HG03135 (cell line): ENCODE measurements around the gene C19orf44.

ENCODE experiments used
- ATAC-seq: cut with Tn5 transposase; IDR thresholded peaks from one replicate; pipeline ENCODE4 v1.9.1; 2021; ENCODE audit warnings: mild to moderate bottlenecking, moderate library complexity; ENCODE audit not compliant: unreplicated experiment

C19orf44 gene

DNA sequence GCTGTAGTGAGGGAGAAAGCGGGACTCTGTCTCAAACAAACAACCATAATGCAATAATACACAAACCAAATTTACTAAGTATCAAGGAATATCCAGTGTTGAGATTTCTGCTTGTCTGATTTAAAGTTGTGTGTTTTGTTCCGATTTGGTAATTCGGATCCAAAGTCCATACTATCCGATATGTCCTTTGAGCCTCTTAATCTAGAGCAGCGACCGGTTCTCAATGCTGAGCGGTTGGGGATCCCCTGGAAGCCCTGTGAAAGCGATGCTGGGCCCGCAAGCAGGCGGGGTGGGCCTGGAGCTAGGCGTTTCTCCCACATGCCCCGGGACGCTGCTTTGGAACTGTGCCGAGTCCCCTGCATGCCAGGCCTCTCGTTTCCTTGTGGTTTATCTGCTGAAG lies 20.2 kb downstream of the C19orf44 start:
- no peak for ATAC-seq

GRCh38 chr19:16516923-16517610 lies 20.9 kb downstream of the C19orf44 start:
- no peak for ATAC-seq

DNA sequence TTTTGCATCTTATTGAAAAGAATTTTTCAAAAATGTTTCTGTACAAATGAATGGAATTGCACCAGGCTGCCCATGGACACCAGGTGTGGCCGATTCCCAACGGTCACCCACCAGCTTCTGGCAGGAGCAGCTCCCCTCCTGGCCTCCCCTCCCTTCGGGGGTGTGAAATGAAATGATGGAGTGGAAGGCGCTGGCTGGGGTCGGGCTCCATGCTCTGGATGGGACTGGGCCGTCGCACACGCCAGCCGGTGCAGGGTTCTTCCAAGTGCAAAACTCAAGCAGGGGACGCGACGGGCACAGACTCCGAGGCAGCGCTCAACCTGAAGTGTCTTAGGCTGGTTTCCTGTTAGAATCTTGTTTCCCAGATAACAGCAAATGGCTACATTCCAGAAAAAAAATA lies 21.9 kb downstream of the C19orf44 start:
- ATAC-seq: no peak

DNA sequence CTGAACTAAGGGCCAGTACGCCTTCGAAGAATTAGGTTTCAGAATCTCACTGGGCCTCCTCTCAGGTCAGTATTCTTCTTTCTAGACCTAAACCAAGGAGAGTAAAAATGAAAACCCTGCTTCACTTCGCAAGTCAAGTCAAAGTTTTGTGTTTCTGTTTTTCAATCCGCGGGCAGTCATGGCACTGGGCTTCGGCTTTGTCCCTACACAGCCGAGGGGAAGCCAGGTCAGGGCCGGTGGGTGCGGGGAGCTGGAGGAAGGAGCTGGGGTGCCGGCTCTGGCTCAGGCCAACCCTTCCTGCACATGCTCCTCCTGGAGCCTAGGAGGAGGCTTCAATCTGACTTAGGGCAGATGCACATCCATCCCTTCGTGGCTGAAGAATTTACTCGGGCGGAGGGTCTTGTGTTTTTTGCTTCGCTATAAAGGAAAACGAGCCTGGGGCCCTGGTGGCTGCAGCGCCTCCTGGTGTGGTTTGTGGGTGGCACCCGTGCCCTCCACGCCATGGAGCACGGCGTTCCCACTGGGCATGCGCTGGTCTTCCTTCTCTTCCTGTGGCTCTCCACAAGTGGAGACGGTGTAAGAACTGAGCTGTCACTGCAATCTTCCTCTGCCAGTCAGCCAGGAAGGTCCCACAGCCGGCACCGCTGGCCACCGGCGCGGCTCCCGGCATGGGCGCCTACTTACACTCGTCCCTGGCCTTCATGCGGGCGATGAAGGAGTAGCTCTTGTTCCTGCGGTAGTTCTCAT lies 22.5 kb downstream of the C19orf44 start:
- no peak for ATAC-seq

- ATAC-seq: no peak
Measured at GRCh38 chr19:16519230-16519687, 23.1 kb downstream of the C19orf44 start.

GRCh38 chr19:16520074-16520973 lies 24.1 kb downstream of the C19orf44 start:
- no peak for ATAC-seq

DNA sequence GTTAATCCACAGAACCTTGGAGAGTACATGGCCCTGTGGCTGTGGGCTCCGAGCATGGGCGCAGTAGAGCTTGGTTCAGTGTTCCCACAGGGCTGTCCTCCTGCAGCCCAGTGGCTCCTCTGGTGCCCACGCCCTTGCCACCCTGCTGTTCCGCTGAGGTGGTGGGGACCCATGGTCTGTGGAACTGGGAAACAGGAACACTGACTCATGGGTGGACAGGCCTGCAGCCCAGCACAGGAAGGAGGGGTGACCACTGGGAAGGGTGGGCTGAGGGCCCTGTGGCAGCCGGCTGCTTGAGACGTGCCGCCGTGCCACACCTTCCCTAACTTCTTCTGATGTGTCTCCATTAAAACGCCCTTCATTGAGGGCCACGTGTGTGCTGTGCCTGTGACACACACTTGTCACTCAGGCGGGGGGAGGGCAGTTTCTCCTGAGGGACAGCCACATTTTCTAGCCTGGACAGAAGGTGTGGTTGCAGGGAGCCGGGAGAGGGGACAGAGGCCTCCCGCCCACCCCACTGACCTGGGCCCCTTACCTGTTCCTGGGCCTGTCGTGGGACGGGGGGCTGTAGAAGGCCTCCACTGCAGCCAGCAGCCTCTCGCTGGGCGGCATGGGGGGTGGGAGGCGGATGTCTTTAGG lies 24.9 kb downstream of the C19orf44 start:
- ATAC-seq: no peak

DNA sequence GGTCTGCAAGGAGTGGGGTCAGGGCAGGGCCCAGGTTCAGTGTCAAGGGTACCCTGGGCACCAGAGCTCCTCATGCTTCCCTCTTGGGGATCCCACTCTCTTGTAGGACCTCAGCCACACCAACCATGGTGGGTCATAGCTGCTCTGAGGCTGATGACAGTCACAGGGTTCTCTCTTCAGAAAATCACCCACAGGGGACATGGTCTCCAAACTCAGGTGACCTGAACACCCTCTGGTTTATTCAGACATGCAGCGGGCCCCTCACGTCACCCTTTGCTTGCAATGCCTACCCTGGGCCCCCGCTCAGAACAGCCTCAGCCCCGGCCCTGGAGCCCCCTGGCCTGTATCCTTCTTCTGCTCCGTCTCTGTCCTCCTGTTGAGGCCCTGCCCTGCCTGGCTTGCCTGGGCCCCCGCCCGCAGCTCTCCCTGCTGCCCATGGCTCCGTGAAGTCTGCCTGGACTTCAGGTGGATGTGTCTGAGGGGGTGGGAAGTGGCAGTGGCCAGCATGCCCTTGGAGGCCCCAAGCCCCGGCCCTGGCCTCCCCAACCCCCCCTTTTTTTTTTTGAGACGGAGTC lies 25.6 kb downstream of the C19orf44 start:
- no peak for ATAC-seq

DNA sequence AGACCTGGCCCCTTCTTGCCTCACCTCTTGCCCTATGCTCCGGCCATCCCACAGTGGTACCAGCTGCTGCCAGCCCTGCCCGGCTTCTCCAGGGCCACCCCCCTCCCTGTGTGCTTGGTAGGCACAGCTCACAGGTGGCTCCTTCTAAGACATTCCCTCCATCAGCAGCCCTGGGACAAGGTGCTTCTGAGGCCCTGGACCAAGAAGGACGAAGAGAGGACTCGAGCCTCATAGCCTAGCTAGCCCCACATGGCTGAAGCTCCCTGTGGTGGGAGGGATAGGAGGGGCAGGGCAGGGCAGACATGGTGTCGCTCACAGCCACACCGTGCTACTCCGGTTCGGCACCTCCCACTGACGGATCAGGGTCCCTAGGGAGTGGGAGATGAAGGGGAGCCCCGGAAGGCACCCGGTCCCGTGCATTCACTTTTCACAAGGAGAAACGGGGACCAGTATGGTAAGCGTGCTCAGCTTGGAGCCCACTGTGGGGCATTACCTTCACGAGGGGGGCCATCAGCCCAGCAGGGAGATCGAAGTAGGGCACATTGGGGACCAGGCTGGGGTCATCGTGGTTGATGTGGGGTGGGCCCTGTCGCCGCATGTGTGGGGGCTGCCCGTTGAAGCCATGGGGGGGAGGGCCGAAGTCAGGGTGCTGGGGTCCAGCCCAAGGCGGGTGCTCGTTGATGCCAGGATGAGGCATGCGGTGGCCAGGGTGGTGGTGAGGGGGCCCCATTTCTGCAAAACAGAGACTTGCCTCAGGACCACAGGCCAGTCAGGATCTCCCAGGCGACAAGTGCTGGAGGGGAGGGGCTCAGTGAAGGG lies 26.6 kb downstream of the C19orf44 start:
- ATAC-seq: no peak

GRCh38 chr19:16524991-16525734 lies 29.0 kb downstream of the C19orf44 start:
- ATAC-seq: no peak

DNA sequence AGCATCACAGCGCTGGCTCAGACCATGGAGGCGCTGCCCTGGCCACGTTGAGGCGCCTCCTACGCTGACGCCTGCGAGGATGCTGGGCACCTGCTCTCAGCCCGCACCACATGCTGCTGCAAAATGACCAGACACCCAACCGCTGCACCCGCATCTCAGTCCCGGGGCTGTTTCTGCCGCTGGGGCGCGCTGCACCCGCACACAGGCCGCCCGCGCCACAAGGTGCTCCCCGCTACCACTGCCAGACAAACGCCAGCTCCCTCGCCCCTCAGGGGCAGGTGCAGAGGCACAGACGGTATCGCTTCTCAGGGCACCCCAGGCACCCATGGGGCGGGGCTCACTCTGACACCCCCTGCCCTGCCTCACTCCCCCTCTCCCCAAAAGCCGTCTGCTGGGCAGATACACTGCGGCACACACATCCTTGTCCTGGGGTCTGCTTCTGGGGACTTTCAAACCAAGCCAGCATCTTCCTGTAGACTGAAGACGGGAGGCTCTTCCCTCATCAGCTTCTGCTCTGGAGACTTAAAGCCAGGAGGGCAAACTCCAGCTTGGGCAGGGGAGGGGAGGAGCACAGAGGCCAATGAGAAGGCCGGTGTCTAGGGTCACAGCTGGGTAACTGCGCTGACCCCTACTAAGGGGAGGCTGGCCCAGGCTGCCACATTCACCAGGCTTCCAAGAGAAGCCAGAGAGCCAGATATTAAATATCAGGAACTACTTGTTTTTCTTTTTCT lies 29.7 kb downstream of the C19orf44 start:
- ATAC-seq: no peak

DNA sequence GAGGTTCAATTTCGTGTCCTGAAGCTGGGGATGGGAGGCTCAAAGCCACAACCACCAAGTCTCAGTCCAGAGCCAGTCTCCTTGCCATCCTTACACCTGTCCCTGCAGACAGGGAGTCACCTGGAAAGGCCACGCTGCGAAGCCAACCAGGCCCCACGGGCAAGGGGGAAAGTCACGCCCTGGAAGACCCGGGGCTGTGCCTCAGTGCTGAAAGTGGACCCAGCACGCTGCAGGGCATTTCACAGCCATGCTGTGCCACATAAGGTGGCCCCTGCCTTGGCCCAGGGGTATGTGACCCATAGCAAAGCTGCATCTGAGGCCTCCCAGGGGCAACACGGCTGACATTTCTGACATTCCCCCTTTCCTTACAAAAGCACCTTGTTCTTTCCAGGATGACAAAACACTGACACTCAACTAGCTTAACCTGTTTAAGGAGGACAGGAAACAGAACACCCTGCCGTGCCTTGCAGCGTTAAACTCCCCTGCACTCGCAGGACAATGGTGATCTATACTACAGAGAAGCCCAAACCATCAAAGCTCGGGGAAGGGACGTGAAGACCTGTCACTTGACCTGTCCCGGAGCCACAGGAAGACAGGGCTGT lies 31.2 kb downstream of the C19orf44 start:
- ATAC-seq: no peak

DNA sequence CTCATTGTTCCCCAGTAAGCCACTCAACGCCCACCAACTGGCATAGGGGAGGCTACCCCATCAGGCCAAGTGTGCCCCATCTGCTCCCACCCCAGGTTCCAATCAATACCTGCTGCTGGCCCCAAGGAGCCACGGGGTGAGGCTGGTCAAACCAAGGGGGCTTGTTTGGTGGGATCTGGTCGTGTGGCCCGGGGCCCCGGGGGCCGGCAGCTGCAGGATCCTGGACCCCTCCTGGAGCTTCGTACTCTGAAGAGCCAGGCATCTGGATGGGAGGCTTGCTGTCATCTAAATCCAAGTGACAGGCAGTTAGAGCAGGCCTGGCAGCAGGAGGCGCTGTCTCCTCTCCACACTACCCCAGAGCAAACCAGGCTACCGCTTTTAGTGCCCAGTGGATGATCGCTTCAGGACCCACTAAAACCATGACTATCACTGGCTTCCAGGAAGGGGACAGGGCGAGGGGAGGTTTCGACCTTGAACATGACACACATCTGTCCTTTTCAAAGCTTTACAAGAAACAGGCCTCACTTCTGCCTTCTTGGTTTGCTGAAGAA lies 31.9 kb downstream of the C19orf44 start:
- ATAC-seq: no peak

DNA sequence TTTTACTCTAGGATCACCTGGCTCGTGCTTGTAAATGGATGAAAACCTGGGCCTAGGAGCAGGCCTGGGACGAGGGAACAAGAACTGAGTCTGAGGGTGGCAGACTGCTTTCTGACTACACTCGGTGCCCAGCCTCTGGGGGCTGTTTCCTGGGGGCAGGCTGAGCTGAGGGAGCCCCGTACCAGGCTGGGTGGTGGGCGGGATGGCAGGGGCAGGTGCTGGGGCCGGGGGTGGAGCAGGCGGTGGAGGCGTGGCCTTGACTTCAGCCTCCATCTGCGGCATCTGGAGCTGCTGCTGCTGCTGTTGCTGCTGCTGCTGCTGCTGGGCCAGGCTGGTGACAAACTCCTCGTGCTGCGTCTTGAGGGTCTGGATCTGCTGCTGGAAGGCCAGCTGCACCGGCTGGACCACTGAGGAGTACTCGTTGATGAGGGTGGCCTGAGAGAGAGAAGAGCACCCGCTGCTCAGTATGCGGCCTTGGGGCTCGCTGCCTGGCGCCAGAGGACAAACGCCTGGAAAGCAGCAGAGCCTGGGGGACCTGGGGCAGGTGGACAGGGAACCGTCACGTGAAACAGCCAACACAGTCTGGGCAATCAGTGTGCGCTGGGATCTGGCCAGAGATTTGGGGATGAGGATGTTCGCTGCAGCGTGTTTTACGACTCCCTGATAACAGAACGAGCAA lies 33.4 kb downstream of the C19orf44 start:
- no peak for ATAC-seq

- no peak for ATAC-seq
Measured at GRCh38 chr19:16530540-16531379, 34.6 kb downstream of the C19orf44 start.

DNA sequence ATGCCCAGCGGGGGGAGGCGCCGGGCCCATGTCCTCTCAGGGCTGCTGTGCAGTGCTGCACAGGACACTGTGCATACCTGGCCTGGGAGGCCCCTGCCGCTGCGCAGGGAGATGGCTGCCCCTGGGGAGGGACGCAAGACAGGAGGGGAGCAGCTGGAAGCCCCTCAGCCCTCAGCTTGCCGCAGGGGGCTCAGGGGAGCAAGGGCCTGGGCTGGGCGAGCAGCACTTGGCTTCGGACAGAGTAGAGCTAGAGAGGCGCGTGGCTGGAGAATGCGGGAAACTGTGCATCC lies 35.1 kb downstream of the C19orf44 start:
- no peak for ATAC-seq
